ENCODE measurements around the gene DERL2.

GRCh38 chr17:5513628-5514027 is 27.6 kb upstream of the DERL2 start:
- TF ChIP-seq ARNT (IDR thresholded peaks at IDR 0.05) (no peak), HDGF (IDR thresholded peaks at IDR 0.05; ENCODE audit: borderline replicate concordance) (no peak), NFRKB (IDR thresholded peaks at IDR 0.05) (no peak), FOXA1 (IDR thresholded peaks at IDR 0.05) (no peak), TARDBP (IDR thresholded peaks at IDR 0.05) (no peak), FOXK2 (IDR thresholded peaks at IDR 0.05) (no peak), ELF4 (IDR thresholded peaks at IDR 0.05) (no peak), PKNOX1 (IDR thresholded peaks at IDR 0.05) (no peak), LEF1 (IDR thresholded peaks at IDR 0.05; ENCODE audit: borderline replicate concordance) (no peak), SP1 (IDR thresholded peaks at IDR 0.05) (no peak), FOXM1 (IDR thresholded peaks at IDR 0.05; ENCODE audit: borderline replicate concordance) (no peak), CTBP1 (IDR thresholded peaks at IDR 0.05; ENCODE audit: borderline replicate concordance) (no peak)
